ENCODE data around the gene BLID.

DNA sequence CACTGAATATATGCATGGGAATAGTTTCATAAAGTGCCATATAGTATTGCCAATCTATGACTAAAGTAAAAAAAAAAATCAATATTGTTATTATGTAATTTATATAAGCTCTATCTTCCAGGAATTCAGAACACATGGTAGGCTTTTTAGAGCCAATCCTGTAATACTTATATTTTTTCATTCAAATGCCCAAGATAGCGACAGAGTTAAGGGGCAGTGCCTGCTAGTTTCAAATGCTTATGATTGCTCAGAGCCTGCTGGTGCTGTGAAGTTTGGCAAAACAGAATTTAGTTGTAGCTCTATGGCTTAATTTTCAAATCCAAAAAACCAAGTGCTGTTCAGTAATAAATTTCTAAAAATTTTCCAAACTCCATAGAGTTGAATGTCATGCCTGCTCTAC, 39.0 kb upstream of the BLID start:
- TF ChIP-seq, protein P1, sequence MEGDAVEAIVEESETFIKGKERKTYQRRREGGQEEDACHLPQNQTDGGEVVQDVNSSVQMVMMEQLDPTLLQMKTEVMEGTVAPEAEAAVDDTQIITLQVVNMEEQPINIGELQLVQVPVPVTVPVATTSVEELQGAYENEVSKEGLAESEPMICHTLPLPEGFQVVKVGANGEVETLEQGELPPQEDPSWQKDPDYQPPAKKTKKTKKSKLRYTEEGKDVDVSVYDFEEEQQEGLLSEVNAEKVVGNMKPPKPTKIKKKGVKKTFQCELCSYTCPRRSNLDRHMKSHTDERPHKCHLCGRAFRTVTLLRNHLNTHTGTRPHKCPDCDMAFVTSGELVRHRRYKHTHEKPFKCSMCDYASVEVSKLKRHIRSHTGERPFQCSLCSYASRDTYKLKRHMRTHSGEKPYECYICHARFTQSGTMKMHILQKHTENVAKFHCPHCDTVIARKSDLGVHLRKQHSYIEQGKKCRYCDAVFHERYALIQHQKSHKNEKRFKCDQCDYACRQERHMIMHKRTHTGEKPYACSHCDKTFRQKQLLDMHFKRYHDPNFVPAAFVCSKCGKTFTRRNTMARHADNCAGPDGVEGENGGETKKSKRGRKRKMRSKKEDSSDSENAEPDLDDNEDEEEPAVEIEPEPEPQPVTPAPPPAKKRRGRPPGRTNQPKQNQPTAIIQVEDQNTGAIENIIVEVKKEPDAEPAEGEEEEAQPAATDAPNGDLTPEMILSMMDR (IDR thresholded peaks at IDR 0.05), result no peak
- no peak for TF ChIP-seq POLR2AphosphoS5 (IDR thresholded peaks at IDR 0.05; ENCODE audit: insufficient read depth in 1 of 2, low read depth in 1 of 2)
- no peak for TF ChIP-seq POLR2A (IDR thresholded peaks at IDR 0.05)

All from vagina (tissue), 2 donors.